CD4-positive, alpha-beta T cell treated with Interferon gamma for 1 hour (primary cell): ENCODE results near the gene ACADSB.

Experiments used
- DNase-seq: peaks from one replicate; pipeline ENCODE4 v3.0.0-alpha.2; 2020

ACADSB gene

GRCh38 chr10:123008355-123009104 is at the start of gene ACADSB, which contains the start of gene IKZF5:
Gene ACADSB (plus strand): TSS chr10:123009006. CDS start chr10:123009030, 24 bp downstream.
Gene IKZF5 (minus strand): TSS chr10:123008795. CDS start chr10:122998625, 10,170 bp downstream.
- DNase-seq, result peak; percentile 97

- DNase-seq, result no peak
Observed at GRCh38 chr10:122962405-122962804, 46.4 kb upstream of the ACADSB start.

- DNase-seq, result no peak
Observed at GRCh38 chr10:122966879-122967278, 41.9 kb upstream of the ACADSB start.

- no peak for DNase-seq
Observed at GRCh38 chr10:122968698-122969097, 40.1 kb upstream of the ACADSB start.

GRCh38 chr10:122974023-122974422 is 34.8 kb upstream of the ACADSB start:
- DNase-seq, result no peak

GRCh38 chr10:122974543-122975064 is 34.2 kb upstream of the ACADSB start:
- DNase-seq, result no peak

GRCh38 chr10:122980209-122981065 is 28.4 kb upstream of the ACADSB start, which contains the start of gene PSTK:
Gene PSTK (plus strand): TSS chr10:122980401. CDS start chr10:122980480, 79 bp downstream.
- DNase-seq, result peak; percentile 91

- no peak for DNase-seq
Observed at GRCh38 chr10:122981066-122981464, 27.7 kb upstream of the ACADSB start.

GRCh38 chr10:122983898-122984297 is 24.9 kb upstream of the ACADSB start:
- no peak for DNase-seq

GRCh38 chr10:122984708-122985107 is 24.1 kb upstream of the ACADSB start:
- no peak for DNase-seq

GRCh38 chr10:122986335-122986734 is 22.5 kb upstream of the ACADSB start:
- no peak for DNase-seq

GRCh38 chr10:122988501-122988900 is 20.3 kb upstream of the ACADSB start:
- DNase-seq, result no peak

- DNase-seq, result no peak
Observed at GRCh38 chr10:122990278-122990677, 18.5 kb upstream of the ACADSB start.

- DNase-seq, result no peak
Observed at GRCh38 chr10:122992031-122992585, 16.7 kb upstream of the ACADSB start.

GRCh38 chr10:122993797-122994336 is 14.9 kb upstream of the ACADSB start:
- no peak for DNase-seq

- no peak for DNase-seq
Observed at GRCh38 chr10:122995936-122996335, 12.9 kb upstream of the ACADSB start.

GRCh38 chr10:122997864-122998263 is 10.9 kb upstream of the ACADSB start:
- no peak for DNase-seq

- DNase-seq, result no peak
Observed at GRCh38 chr10:122998360-122998917, 10.4 kb upstream of the ACADSB start.

GRCh38 chr10:122998934-122999333 is 9.9 kb upstream of the ACADSB start:
- DNase-seq, result no peak

- no peak for DNase-seq
Observed at GRCh38 chr10:122999347-122999746, 9.5 kb upstream of the ACADSB start.

GRCh38 chr10:123000155-123000554 is 8.7 kb upstream of the ACADSB start:
- no peak for DNase-seq

GRCh38 chr10:123001370-123001769 is 7.4 kb upstream of the ACADSB start:
- DNase-seq, result no peak

GRCh38 chr10:123004298-123004697 is 4.5 kb upstream of the ACADSB start:
- DNase-seq, result no peak
